Activated CD4-positive, alpha-beta memory T cell treated with anti-CD3 and anti-CD28 coated beads, Interleukin-2, amount 10 ng/mL, durations not matched to agents 7 days and 5 days (primary cell): Measurements from ENCODE around the gene FCGR3A. TPM values are rescaled to one million over a fixed set of nuclear protein-coding genes. Genes with fewer than 3 reads are reported as not detected.
"Not testable (repeated sequence)": the region's sequence is repeated elsewhere in the genome, so short reads cannot be mapped to it uniquely, and the experiment has no call there.

Experiments
- CTCF ChIA-PET: fragments of 350-600 bp; sonication (Branson Sonifier 250); formaldehyde crosslinking; loops from one replicate; lab custom pipeline; 2021; ENCODE audit warnings: antibody characterized with exemption, inconsistent platforms; lab: Charles Lee
- POLR2A ChIA-PET: fragments of 350-600 bp; sonication (Branson Sonifier 250); formaldehyde crosslinking; loops from one replicate; lab custom pipeline; 2021; ENCODE audit warnings: antibody characterized with exemption; lab: Charles Lee
- DNase-seq: peaks from one replicate; pipeline ENCODE4 v3.0.0-alpha.2; 2020
- H3K27ac Mint-ChIP-seq: one replicate; pipeline ENCODE4 v1.8.0; 2021; ENCODE audit warnings: mild to moderate bottlenecking, mixed read lengths
- H3K27me3 Mint-ChIP-seq: one replicate; pipeline ENCODE4 v1.8.0; 2021; ENCODE audit warnings: mixed read lengths
- H3K36me3 Mint-ChIP-seq: one replicate; pipeline ENCODE4 v1.8.0; 2021; ENCODE audit warnings: low read depth, mixed read lengths
- H3K4me1 Mint-ChIP-seq: one replicate; pipeline ENCODE4 v1.8.0; 2021; ENCODE audit warnings: mixed read lengths
- H3K4me3 Mint-ChIP-seq: one replicate; pipeline ENCODE4 v1.8.0; 2021; ENCODE audit warnings: mild to moderate bottlenecking, mixed read lengths
- H3K9me3 Mint-ChIP-seq: one replicate; pipeline ENCODE4 v1.8.0; 2021; ENCODE audit warnings: mixed read lengths
- total RNA-seq, 2 experiments: library from RNA; stranded (reverse); gene quantifications; one replicate each; pipeline ENCODE4 v1.2.3, GENCODE V29; 2021

The FCGR3A gene
- total RNA-seq, 2 experiments from 2014 or later, result 0.18 to 0.53 TPM

- POLR2A ChIA-PET, result interaction anchor here (1.1 to 2.6 kb wide), 2 partner anchors 8 to 89 kb away, joined by 3 to 24 read pairs; no protein-coding TSS in a partner anchor
- CTCF ChIA-PET, result interaction anchor here (1.1 to 2.2 kb wide), 3 partner anchors 208 to 217 kb away, joined by 3 to 8 read pairs (median 4); partner anchors contain the start of gene DUSP12
- Mint-ChIP-seq H3K27me3 (peaks cover 7% of the 10 kb centered on the region), H3K4me3 (no peak overlapping the region), H3K9me3 (peaks cover 4% of the 10 kb centered on the region), H3K4me1 (peaks cover 29% of the 10 kb centered on the region), H3K36me3 (peaks cover 9% of the 10 kb centered on the region), H3K27ac (peak overlapping the region; percentile 57)
- DNase-seq, result no peak
These were observed 17.5 kb downstream of the FCGR3A start for GRCh38 chr1:161531986-161532643.

DNA sequence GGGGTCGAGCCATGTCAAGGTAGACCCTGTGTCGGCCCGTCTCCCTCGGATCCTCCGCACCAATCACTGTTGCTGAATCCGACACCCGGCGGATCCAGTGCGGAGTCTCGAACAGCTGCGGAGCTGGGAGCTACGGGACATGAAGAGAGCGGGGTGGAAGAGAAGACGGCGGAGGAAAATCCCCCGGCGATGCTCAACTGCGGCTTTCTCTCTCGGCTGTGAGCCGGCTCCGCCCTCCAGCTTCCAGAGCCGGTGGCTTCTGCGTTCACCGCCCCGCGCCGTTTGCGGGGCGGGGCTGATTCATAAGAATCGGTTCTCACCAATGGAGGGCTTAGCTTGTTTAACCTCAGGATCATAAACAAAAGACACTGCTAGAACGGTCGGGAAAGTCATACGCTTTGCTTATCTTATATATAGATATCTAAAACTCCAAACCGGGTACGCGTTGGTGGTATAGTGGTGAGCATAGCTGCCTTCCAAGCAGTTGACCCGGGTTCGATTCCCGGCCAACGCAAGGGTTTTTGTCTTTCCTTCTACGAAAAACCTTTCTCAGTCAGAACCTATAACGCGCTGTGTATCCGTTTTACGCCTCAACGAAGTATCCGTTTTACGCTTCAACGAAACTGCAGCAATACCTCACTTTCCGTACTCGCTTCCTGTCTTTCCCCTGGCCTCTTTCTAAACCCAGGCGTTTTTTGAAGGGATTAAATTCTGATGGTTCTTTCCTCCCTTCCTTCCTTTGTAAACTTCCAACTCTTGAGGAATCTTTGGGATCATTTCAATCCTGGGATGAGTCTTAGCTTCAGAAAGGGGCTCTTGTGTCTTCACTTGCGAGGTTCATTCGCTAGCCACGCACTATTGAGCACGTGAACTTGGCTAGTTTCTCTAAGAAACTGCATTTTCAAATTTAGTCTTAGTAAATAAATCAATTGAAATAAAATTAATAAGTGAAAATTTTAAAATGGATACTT, 18.7 kb downstream of the FCGR3A start:
- peak; percentile 94 for DNase-seq
- not testable (repeated sequence) for H3K27me3 Mint-ChIP-seq, H3K36me3 Mint-ChIP-seq, H3K9me3 Mint-ChIP-seq
- peak overlapping the region; percentile 92 for H3K4me3 Mint-ChIP-seq
- H3K4me1 Mint-ChIP-seq, result peaks cover 27% of the 10 kb centered on the region
- H3K27ac Mint-ChIP-seq, result peak overlapping the region; percentile 99
- POLR2A ChIA-PET, result interaction anchor here (0.8 to 2.6 kb wide), 5 partner anchors 9 to 218 kb away, joined by 3 to 24 read pairs (median 3); partner anchors contain the start of gene DUSP12
- CTCF ChIA-PET, result interaction anchor here (1.1 to 2.2 kb wide), 4 partner anchors 9 to 218 kb away, joined by 4 to 8 read pairs (median 6); partner anchors contain the start of gene DUSP12

DNA sequence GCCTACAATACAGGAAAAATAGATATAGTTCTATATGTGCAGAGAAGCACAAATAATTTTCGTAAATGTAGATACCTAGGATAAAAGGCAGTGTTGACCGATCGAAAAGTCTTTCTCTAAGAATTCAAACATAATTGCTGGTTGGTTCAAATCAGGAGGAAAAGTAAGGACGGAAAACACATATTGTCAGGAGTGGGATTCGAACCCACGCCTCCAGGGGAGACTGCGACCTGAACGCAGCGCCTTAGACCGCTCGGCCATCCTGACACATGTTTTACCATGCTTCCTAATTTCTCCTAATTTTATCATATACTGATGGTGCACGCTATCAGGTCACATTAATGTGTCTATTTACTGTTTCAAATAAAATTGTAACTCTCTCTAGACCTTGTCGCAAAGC, 19.5 kb downstream of the FCGR3A start:
- H3K27me3 Mint-ChIP-seq, result peaks cover 12% of the 10 kb centered on the region
- POLR2A ChIA-PET, result interaction anchor here (0.8 to 2.6 kb wide), 4 partner anchors 10 to 197 kb away, joined by 3 to 24 read pairs (median 3); no protein-coding TSS in a partner anchor

GRCh38 chr1:161529463-161530104, 20.0 kb downstream of the FCGR3A start:
- CTCF ChIA-PET, result interaction anchor here (0.7 to 1.7 kb wide), 2 partner anchors 42 to 212 kb away, joined by 4 to 6 read pairs; no protein-coding TSS in a partner anchor
- POLR2A ChIA-PET, result not testable (repeated sequence)

More for the DNA sequence above, 19.5 kb downstream of the FCGR3A start:
- peaks cover 29% of the 10 kb centered on the region for H3K4me1 Mint-ChIP-seq
- peak overlapping the region; percentile 92 for H3K4me3 Mint-ChIP-seq
- not testable (repeated sequence) for H3K9me3 Mint-ChIP-seq, H3K36me3 Mint-ChIP-seq
- peak overlapping the region; percentile 99 for H3K27ac Mint-ChIP-seq
- CTCF ChIA-PET, result interaction anchor here (1.1 to 1.7 kb wide), 2 partner anchors 9 to 42 kb away, joined by 5 to 6 read pairs; no protein-coding TSS in a partner anchor
- DNase-seq, result peak; percentile 72

DNA sequence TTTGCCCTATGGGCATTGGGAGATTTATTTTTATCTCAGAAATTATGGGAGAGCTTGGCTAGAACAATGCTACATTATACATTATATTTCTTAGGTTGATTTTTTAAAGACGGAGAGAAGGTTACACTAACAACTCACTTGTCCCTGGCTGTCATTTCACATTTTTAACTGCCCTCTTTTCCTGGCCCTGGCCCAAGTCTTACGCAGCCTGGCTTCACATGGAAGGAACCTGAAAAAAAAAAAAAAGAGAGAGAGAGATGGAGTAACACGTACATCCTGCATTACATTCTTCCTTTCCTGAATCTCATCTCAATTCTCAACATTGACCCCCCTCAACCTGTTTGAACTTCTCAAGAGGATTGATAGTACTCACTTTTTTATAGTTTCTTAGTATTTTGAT, 21.1 kb downstream of the FCGR3A start:
- POLR2A ChIA-PET, H3K4me3 Mint-ChIP-seq, CTCF ChIA-PET, H3K9me3 Mint-ChIP-seq, DNase-seq, H3K27ac Mint-ChIP-seq: not testable (repeated sequence)
- Mint-ChIP-seq H3K4me1 (peaks cover 38% of the 10 kb centered on the region), H3K27me3 (peaks cover 17% of the 10 kb centered on the region), H3K36me3 (peaks cover 12% of the 10 kb centered on the region)

More at GRCh38 chr1:161529463-161530104, 20.0 kb downstream of the FCGR3A start:
- peak overlapping the region; percentile 99 for H3K27ac Mint-ChIP-seq
- peaks cover 32% of the 10 kb centered on the region for H3K4me1 Mint-ChIP-seq
- not testable (repeated sequence) for H3K36me3 Mint-ChIP-seq, H3K9me3 Mint-ChIP-seq, DNase-seq
- peaks cover 15% of the 10 kb centered on the region for H3K27me3 Mint-ChIP-seq
- H3K4me3 Mint-ChIP-seq, result peak overlapping the region; percentile 92

- H3K4me3 Mint-ChIP-seq, H3K27ac Mint-ChIP-seq, DNase-seq, POLR2A ChIA-PET, H3K9me3 Mint-ChIP-seq, CTCF ChIA-PET: not testable (repeated sequence)
- H3K27me3 Mint-ChIP-seq, result peaks cover 23% of the 10 kb centered on the region
- peaks cover 26% of the 10 kb centered on the region for H3K4me1 Mint-ChIP-seq
- peaks cover 14% of the 10 kb centered on the region for H3K36me3 Mint-ChIP-seq
These were observed 23.7 kb downstream of the FCGR3A start for GRCh38 chr1:161525918-161526317.

GRCh38 chr1:161525321-161525720, 24.3 kb downstream of the FCGR3A start:
- DNase-seq, CTCF ChIA-PET, H3K27ac Mint-ChIP-seq, H3K36me3 Mint-ChIP-seq, POLR2A ChIA-PET, H3K9me3 Mint-ChIP-seq: not testable (repeated sequence)
- peaks cover 21% of the 10 kb centered on the region for H3K4me1 Mint-ChIP-seq
- H3K27me3 Mint-ChIP-seq, result peaks cover 27% of the 10 kb centered on the region
- peak overlapping the region; percentile 73 for H3K4me3 Mint-ChIP-seq

GRCh38 chr1:161524742-161525291, 24.8 kb downstream of the FCGR3A start:
- H3K27me3 Mint-ChIP-seq, result peaks cover 26% of the 10 kb centered on the region
- H3K9me3 Mint-ChIP-seq, POLR2A ChIA-PET, H3K27ac Mint-ChIP-seq, DNase-seq, CTCF ChIA-PET, H3K36me3 Mint-ChIP-seq: not testable (repeated sequence)
- H3K4me3 Mint-ChIP-seq, result peak overlapping the region; percentile 80
- peaks cover 16% of the 10 kb centered on the region for H3K4me1 Mint-ChIP-seq

- Mint-ChIP-seq H3K27me3 (peaks cover 26% of the 10 kb centered on the region), H3K4me1 (peaks cover 15% of the 10 kb centered on the region), H3K27ac (peak within 1 kb of the TSS; percentile 80), H3K4me3 (peak within 1 kb of the TSS; percentile 80)
- H3K36me3 Mint-ChIP-seq, POLR2A ChIA-PET, H3K9me3 Mint-ChIP-seq: not testable (repeated sequence)
- DNase-seq, result peak; percentile 70
- CTCF ChIA-PET, result interaction anchor here (0.6 to 1.0 kb wide), 3 partner anchors 34 to 214 kb away, joined by 3 to 5 read pairs (median 3); no protein-coding TSS in a partner anchor
These were observed 25.5 kb downstream of the FCGR3A start, which contains the start of gene HSPA6 for GRCh38 chr1:161523817-161524741. Gene HSPA6, plus strand, starts transcription at chr1:161524540. Its CDS starts 119 bp downstream, at chr1:161524659.

DNA sequence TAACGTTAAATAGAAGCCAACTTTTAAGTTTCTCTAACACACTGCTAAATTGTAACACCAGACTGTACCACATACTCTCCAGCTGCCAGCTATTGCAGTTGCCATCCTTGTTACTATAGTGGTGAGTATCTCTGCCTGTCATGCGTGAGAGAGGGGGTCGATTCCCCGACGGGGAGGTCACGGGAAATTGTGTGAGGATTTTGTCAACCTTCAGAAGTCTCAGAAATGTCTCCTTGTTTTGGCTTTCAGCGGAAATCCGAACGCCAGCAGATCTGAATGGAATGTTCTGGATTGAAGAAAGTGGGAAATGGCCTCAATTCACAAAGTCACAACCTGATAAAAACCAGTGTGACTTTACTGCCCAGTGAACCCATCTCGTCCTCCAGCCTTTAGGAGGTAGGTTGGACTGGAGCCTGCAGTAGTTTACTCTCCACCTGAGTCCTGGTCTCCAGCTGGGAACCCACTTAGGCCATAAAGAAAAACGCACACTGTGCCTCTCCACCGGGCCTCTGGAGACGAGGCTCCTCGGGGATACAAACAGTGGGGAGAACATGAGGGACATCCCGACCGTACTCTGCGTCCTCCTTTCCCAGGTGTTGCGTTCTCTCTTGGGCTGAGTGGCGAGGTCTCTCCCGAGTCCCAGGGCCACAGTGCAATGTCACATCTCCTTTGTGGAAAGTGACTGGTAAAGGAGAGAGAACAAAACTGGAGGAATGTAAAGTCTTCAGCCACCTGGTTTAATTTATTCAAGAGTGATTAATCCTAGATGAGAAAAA, 26.4 kb downstream of the FCGR3A start:
- CTCF ChIA-PET, result interaction anchor here (0.6 to 1.0 kb wide), 3 partner anchors 33 to 215 kb away, joined by 3 to 5 read pairs (median 3); no protein-coding TSS in a partner anchor
- H3K9me3 Mint-ChIP-seq, DNase-seq, H3K36me3 Mint-ChIP-seq, POLR2A ChIA-PET: not testable (repeated sequence)
- Mint-ChIP-seq H3K4me3 (peak overlapping the region; percentile 80), H3K4me1 (peaks cover 15% of the 10 kb centered on the region), H3K27me3 (peaks cover 27% of the 10 kb centered on the region), H3K27ac (peak overlapping the region; percentile 80)
